Measurements from ENCODE around the gene LCE1C. TPM values are rescaled to one million over a fixed set of nuclear protein-coding genes. Genes with fewer than 3 reads are reported as not detected.

Gene LCE1C
- polyA plus RNA-seq, 3 donors, result not detected

GRCh38 chr1:152760551-152761190 is 45.8 kb downstream of the LCE1C start:
- DNase-seq, result no peak

GRCh38 chr1:152759453-152760173 is 46.8 kb downstream of the LCE1C start:
- DNase-seq, result no peak

- DNase-seq, result no peak
These were observed 47.8 kb downstream of the LCE1C start for GRCh38 chr1:152758636-152759035.

GRCh38 chr1:152757747-152758146 is 48.7 kb downstream of the LCE1C start, which contains the start of gene KPRP:
Gene KPRP, plus strand, starts transcription at chr1:152758025. Its CDS starts 1,564 bp downstream, at chr1:152759589.
- DNase-seq, result no peak

- DNase-seq, result no peak
These were observed 49.6 kb downstream of the LCE1C start for GRCh38 chr1:152756872-152757271.

Other genes with a start within 250 kb of the LCE1C start
- gene LCE3E, start 239.9 kb downstream of the LCE1C start, polyA plus RNA-seq (ENCODE audit: insufficient read length in 3 of 3), result not detected
- not detected for gene LCE3D, start 226.1 kb downstream of the LCE1C start, polyA plus RNA-seq (ENCODE audit: insufficient read length in 3 of 3)
- gene LCE3C, start 206.4 kb downstream of the LCE1C start, polyA plus RNA-seq (ENCODE audit: insufficient read length in 3 of 3), result not detected
- not detected for gene LCE3B, start 192.8 kb downstream of the LCE1C start, polyA plus RNA-seq (ENCODE audit: insufficient read length in 3 of 3)
- not detected for gene LCE3A, start 183.5 kb downstream of the LCE1C start, polyA plus RNA-seq (ENCODE audit: insufficient read length in 3 of 3)
- gene LCE2D, start 143.3 kb downstream of the LCE1C start, polyA plus RNA-seq (ENCODE audit: insufficient read length in 3 of 3), result not detected
- not detected for gene LCE2C, start 131.4 kb downstream of the LCE1C start, polyA plus RNA-seq (ENCODE audit: insufficient read length in 3 of 3)
- gene LCE2B, start 120.5 kb downstream of the LCE1C start, polyA plus RNA-seq (ENCODE audit: insufficient read length in 3 of 3), result not detected
- not detected for gene LCE2A, start 108.3 kb downstream of the LCE1C start, polyA plus RNA-seq (ENCODE audit: insufficient read length in 3 of 3)
- gene LCE4A, start 98.5 kb downstream of the LCE1C start, polyA plus RNA-seq (ENCODE audit: insufficient read length in 3 of 3), result not detected
- not detected for gene KPRP, start 48.6 kb downstream of the LCE1C start, polyA plus RNA-seq (ENCODE audit: insufficient read length in 3 of 3)
- not detected for gene LCE1F, start 31.5 kb downstream of the LCE1C start, polyA plus RNA-seq (ENCODE audit: insufficient read length in 3 of 3)
- not detected for gene LCE1E, start 20.4 kb downstream of the LCE1C start, polyA plus RNA-seq (ENCODE audit: insufficient read length in 3 of 3)
- gene LCE1D, start 9.9 kb downstream of the LCE1C start, polyA plus RNA-seq (ENCODE audit: insufficient read length in 3 of 3), result not detected
- gene LCE1B, start 5.3 kb upstream of the LCE1C start, polyA plus RNA-seq (ENCODE audit: insufficient read length in 3 of 3), result not detected
- not detected for gene LCE1A, start 20.8 kb upstream of the LCE1C start, polyA plus RNA-seq (ENCODE audit: insufficient read length in 3 of 3)
- not detected for gene LCE6A, start 36.2 kb upstream of the LCE1C start, polyA plus RNA-seq (ENCODE audit: insufficient read length in 3 of 3)
- gene LCE7A, start 53.3 kb upstream of the LCE1C start, polyA plus RNA-seq (ENCODE audit: insufficient read length in 3 of 3), result not detected
- not detected for gene SMCP, start 71.7 kb upstream of the LCE1C start, polyA plus RNA-seq (ENCODE audit: insufficient read length in 3 of 3)
- under 1 TPM; 0.16 to 0.36 (median 0.21) TPM for gene IVL, start 101.9 kb upstream of the LCE1C start, polyA plus RNA-seq (ENCODE audit: insufficient read length in 3 of 3)
- not detected for gene SPRR5, start 140.6 kb upstream of the LCE1C start, polyA plus RNA-seq (ENCODE audit: insufficient read length in 3 of 3)
- gene SPRR4, start 164.0 kb upstream of the LCE1C start, polyA plus RNA-seq (ENCODE audit: insufficient read length in 3 of 3), result not detected
- gene SPRR1A, start 177.4 kb upstream of the LCE1C start, polyA plus RNA-seq (ENCODE audit: insufficient read length in 3 of 3), result not detected
- gene SPRR3, start 195.1 kb upstream of the LCE1C start, polyA plus RNA-seq (ENCODE audit: insufficient read length in 3 of 3), result under 1 TPM in 1 of 3 donors, not detected in 2; 0.23 TPM
- not detected for gene SPRR1B, start 224.6 kb upstream of the LCE1C start, polyA plus RNA-seq (ENCODE audit: insufficient read length in 3 of 3)
- under 1 TPM in 1 of 3 donors, not detected in 2; 0.14 TPM for gene SPRR2D, start 234.5 kb upstream of the LCE1C start, polyA plus RNA-seq (ENCODE audit: insufficient read length in 3 of 3)